Esophagus muscularis mucosa (tissue), 4 donors: Measurements from ENCODE around the gene TACC2. TPM values are rescaled to one million over a fixed set of nuclear protein-coding genes. Genes with fewer than 3 reads are reported as not detected.

Source experiments
- DNase-seq: peaks from one replicate; pipeline ENCODE4 v3.0.0-alpha.2; 2017; ENCODE audit errors: extremely low spot score
- H3K27ac ChIP-seq, 4 donors: fragments of 200-600 bp; sonication (generic); replicated peaks in 1 of 4; 1 replicate in 3 of 4; 2 replicates in 1 of 4; pipeline ENCODE4 v1.5.1; 2016 to 2019; ENCODE audit warnings: mild to moderate bottlenecking in 1 of 4
- H3K27me3 ChIP-seq, 4 donors: fragments of 200-600 bp; sonication (generic); one replicate each; pipeline versions ENCODE4 v1.5.1 to v1.6.0; 2016 to 2019
- H3K36me3 ChIP-seq, 4 donors: fragments of 200-600 bp; sonication (generic); one replicate each; pipeline ENCODE4 v1.5.1; 2016 to 2019
- H3K4me1 ChIP-seq, 4 donors: fragments of 200-600 bp; sonication (generic); one replicate each; pipeline ENCODE4 v1.5.1; 2016 to 2019
- H3K4me3 ChIP-seq, 4 donors: fragments of 200-600 bp; sonication (generic); 1 replicate in 2 of 4; 2 replicates in 2 of 4; pipeline ENCODE4 v1.5.1; 2016 to 2019; ENCODE audit warnings: mild to moderate bottlenecking in 4 of 4, moderate library complexity in 1 of 4
- H3K9me3 ChIP-seq, 4 donors: fragments of 200-600 bp; sonication (generic); 1 replicate in 3 of 4; 2 replicates in 1 of 4; pipeline ENCODE4 v1.5.1; 2016 to 2019
- CTCF ChIP-seq, 3 experiments: fragments of 200-600 bp in 2 of 3; fragments of 450-650 bp in 1 of 3; sonication (generic) in 2 of 3; IDR thresholded peaks; one replicate each; pipeline ENCODE4 v1.5.1; 2017 to 2019; ENCODE audit warnings: antibody characterized with exemption in 3 of 3, mild to moderate bottlenecking in 2 of 3, moderate library complexity in 1 of 3
- EP300 ChIP-seq: sonication (generic); formaldehyde crosslinking; IDR thresholded peaks from one replicate; pipeline ENCODE4 v1.6.1; 2017; ENCODE audit warnings: antibody characterized with exemption
- POLR2A ChIP-seq: fragments of 450-650 bp; IDR thresholded peaks from one replicate; pipeline ENCODE4 v1.6.1; 2017; ENCODE audit warnings: antibody characterized with exemption, moderate library complexity, mild to moderate bottlenecking, low read depth
- POLR2AphosphoS5 ChIP-seq, 2 donors: sonication (generic); formaldehyde crosslinking; IDR thresholded peaks; one replicate each; pipeline ENCODE4 v1.6.1; 2017; ENCODE audit warnings: antibody characterized with exemption in 2 of 2
- WGBS: methylation state at CpG from one replicate; pipeline ENCODE4 v1.1.5; 2018; 5-methylcytosine and 5-hydroxymethylcytosine counted together
- intact Hi-C: fragments of 100-400 bp; cut with DNase I; formaldehyde crosslinking; loops from one replicate; pipeline ENCODE4 v1.15.1; 2023
- total RNA-seq, 4 donors: library from RNA; depleted of rRNA; stranded (reverse); fragments of >200 nt; gene quantifications; one replicate each; pipeline versions ENCODE4 v1.1.0 to v1.2.1, GENCODE V29; 2016

Gene TACC2
- total RNA-seq, 4 donors from 2014 or later, result 53.7 to 99.4 (median 75.6) TPM

GRCh38 chr10:122097935-122098334, 109.0 kb downstream of the TACC2 start:
- intact Hi-C loops, result no loop called here
- peaks cover 9 to 32% (median 18%) of the 10 kb centered on the region in 4 donors for H3K4me1 ChIP-seq
- 82% methylated on average over 7 of the region's 7 CpGs for WGBS

GRCh38 chr10:122098924-122099323, 110.0 kb downstream of the TACC2 start:
- Histone ChIP-seq H3K4me1 (peaks cover 15 to 35% (median 21%) of the 10 kb centered on the region in 4 donors), H3K27me3 (no peaks in the 10 kb centered on the region), H3K27ac (peak overlapping the region in 2 of 4 donors; percentile 4 to 44), H3K4me3 (no peak overlapping the region), H3K9me3 (no peaks in the 10 kb centered on the region), H3K36me3 (peaks cover 0 to 8% (median 0%) of the 10 kb centered on the region in 4 donors)
- TF ChIP-seq CTCF (IDR thresholded peaks at IDR 0.05) (no peak), POLR2A (no peak), EP300 (no peak), POLR2AphosphoS5 (IDR thresholded peaks at IDR 0.05) (no peak)
- DNase-seq, result no peak
- 49% methylated on average over 8 of the region's 8 CpGs for WGBS
- intact Hi-C loops, result no loop called here

More at GRCh38 chr10:122097935-122098334, 109.0 kb downstream of the TACC2 start:
- Histone ChIP-seq H3K27me3 (no peaks in the 10 kb centered on the region), H3K27ac (no peak overlapping the region), H3K36me3 (peaks cover 0 to 8% (median 0%) of the 10 kb centered on the region in 4 donors), H3K4me3 (no peak overlapping the region), H3K9me3 (no peaks in the 10 kb centered on the region)
- TF ChIP-seq CTCF (IDR thresholded peaks at IDR 0.05), result no peak
- TF ChIP-seq POLR2A, result no peak
- no peak for TF ChIP-seq EP300
- TF ChIP-seq POLR2AphosphoS5 (IDR thresholded peaks at IDR 0.05), result no peak
- no peak for DNase-seq

- H3K27me3 ChIP-seq, result no peaks in the 10 kb centered on the region
- H3K36me3 ChIP-seq, result peaks cover 0 to 8% (median 0%) of the 10 kb centered on the region in 4 donors
- no peaks in the 10 kb centered on the region for H3K9me3 ChIP-seq
- peaks cover 15 to 35% (median 21%) of the 10 kb centered on the region in 4 donors for H3K4me1 ChIP-seq
- WGBS, result 76% methylated on average over 2 of the region's 2 CpGs
- intact Hi-C loops, result no loop called here
- no peak overlapping the region for H3K4me3 ChIP-seq
- TF ChIP-seq POLR2A, result no peak
- TF ChIP-seq POLR2AphosphoS5 (IDR thresholded peaks at IDR 0.05), result no peak
- TF ChIP-seq CTCF (IDR thresholded peaks at IDR 0.05), result no peak
- no peak for TF ChIP-seq EP300
- peak overlapping the region in 1 of 4 donors; percentile 44 for H3K27ac ChIP-seq
- DNase-seq, result no peak
These were observed 110.6 kb downstream of the TACC2 start for GRCh38 chr10:122099562-122099961.

- no peak overlapping the region for H3K4me3 ChIP-seq
- no peaks in the 10 kb centered on the region for H3K9me3 ChIP-seq
- WGBS, result 77% methylated on average over 12 of the region's 15 CpGs
- H3K4me1 ChIP-seq, result peaks cover 13 to 31% (median 20%) of the 10 kb centered on the region in 4 donors
- no peak for DNase-seq
- no peak for TF ChIP-seq CTCF (IDR thresholded peaks at IDR 0.05)
- TF ChIP-seq POLR2AphosphoS5 (IDR thresholded peaks at IDR 0.05), result no peak
- TF ChIP-seq POLR2A, result no peak
- no peak for TF ChIP-seq EP300
- peaks cover 0 to 10% (median 4%) of the 10 kb centered on the region in 4 donors for H3K36me3 ChIP-seq
- no peaks in the 10 kb centered on the region for H3K27me3 ChIP-seq
- peak overlapping the region in 1 of 4 donors; percentile 60 for H3K27ac ChIP-seq
- intact Hi-C loops, result no loop called here
These were observed 113.3 kb downstream of the TACC2 start for GRCh38 chr10:122102146-122102868.
